Fibroblast of gingiva (primary cell): Measurements from ENCODE around the gene SYN1.

ENCODE experiments used
- DNase-seq: peaks from one replicate; pipeline ENCODE4 v3.0.0-alpha.2; 2011; ENCODE audit warnings: low read depth

Gene SYN1

DNA sequence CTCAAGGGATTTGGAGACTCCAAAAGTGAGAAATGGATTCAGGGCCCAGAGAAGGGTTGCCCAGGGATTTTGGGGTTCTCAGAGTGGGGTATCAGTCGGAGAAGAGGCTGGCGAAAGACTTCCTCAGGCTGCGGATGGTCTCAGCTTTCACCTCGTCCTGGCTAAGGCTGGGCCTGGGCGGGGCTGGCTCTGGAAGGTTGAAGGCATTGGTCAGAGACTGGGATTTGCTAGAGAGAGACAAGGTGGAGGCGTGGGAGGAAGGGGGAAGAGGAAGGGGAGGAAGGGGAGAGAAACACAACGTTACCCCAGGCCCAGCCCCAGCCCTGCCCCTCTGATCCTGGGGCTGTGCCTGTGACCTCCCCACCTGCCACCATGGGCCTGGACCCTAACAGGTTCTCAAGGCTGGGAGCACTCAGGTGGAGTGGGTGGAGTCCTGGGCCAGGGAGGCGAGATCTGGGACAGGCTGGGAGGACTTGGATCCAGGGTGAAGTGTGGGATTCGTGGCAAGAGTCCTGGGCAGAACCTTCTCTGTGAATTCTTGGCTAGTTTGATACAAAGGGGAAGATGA, 46.8 kb downstream of the SYN1 start:
- no peak for DNase-seq

DNA sequence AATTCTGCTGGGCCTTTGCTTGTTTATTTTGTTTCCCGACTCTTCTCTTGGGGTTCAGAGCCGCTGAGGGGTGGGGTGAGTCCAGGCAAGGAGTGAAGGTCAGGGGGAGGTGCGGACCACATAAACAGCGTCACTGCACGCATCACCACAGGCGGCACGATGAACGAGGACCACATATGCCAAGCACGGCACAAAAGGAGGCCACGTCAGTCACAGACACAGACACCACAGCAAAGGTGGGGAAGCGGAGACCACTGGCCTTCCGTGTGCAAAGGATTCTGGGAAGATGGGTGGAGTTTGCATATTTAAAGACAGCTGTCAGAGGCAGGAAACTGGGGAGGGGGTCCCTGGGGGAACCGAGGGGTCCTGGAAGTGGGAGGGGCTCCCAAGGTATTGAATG, 47.8 kb downstream of the SYN1 start:
- DNase-seq = no peak

- DNase-seq = no peak
Measured at GRCh38 chrX:47571215-47571614, 48.4 kb downstream of the SYN1 start.

- no peak for DNase-seq
Measured at GRCh38 chrX:47570794-47571193, 48.9 kb downstream of the SYN1 start.

DNA sequence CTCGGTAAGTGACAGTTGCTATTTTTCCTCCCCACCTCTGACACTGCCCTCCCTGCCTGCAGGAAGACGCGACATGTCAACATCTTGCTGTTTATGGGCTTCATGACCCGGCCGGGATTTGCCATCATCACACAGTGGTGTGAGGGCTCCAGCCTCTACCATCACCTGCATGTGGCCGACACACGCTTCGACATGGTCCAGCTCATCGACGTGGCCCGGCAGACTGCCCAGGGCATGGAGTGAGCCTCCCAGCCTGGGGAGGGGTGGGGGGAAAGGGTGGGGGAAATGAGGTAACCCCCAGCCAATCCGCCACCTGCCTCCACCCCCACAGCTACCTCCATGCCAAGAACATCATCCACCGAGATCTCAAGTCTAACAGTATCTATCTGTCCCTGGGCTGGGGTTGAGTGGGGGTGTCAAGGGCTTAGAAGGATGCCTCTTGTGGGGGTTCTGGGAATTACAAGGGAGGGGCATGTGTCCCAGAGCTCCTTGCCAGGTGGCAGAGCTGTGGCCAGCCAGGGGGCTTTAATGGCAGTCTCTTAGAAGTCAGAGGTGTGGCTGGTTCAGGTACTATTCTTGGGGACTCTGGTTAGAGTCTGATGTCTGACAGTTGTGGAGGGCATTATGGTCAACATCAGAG, 50.9 kb downstream of the SYN1 start:
- DNase-seq = no peak

GRCh38 chrX:47566841-47567240, 52.8 kb downstream of the SYN1 start:
- DNase-seq = no peak

DNA sequence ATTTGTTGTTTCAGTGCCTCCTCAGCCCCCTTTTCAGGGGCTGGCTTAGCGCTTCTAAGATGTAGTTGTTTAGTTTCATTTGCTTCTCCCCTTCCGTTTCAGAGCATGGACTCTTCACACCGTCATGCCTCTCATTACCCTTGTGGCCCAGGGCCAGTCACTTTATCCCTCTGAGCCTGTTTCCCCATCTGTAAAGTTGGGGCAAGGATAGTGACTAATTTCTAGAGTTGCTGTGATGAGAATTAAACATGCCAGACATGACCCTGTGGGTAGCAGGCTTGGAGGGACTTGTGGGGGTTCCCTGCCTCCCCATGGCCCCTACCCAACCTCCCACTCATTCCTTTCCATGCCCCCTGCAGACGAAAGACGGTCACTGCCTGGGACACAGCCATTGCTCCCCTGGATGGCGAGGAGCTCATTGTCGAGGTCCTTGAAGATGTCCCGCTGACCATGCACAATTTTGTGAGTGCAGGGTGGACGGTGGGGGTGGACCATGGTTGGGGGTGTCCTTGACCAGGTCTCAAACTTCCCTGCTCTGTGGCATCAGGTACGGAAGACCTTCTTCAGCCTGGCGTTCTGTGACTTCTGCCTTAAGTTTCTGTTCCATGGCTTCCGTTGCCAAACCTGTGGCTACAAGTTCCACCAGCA, 55.1 kb downstream of the SYN1 start:
- DNase-seq = no peak

DNA sequence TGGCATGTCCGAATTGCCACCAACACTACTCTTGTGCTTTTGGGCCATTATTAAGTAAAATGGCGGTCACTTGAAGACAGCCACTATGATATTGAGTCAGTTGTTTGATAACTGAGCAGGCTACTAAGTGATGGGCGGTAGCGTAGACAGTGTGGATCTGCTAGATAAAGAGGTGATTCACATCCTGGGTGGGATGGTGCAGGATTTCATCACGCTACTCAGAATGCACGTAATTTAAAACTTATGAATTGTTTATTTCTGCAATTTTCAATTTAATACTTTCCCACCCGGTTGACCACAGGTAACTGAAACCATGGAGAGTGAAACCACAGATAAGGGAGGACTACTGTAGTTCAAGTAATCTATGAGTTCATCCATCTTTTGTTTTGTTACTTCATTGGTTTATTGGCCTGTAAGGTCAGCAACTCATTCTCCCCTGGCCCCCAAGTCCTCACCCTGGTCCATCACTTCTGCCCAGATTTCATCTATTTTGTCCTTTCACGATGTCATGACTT, 55.8 kb downstream of the SYN1 start:
- DNase-seq = no peak

GRCh38 chrX:47562615-47563243, 56.9 kb downstream of the SYN1 start:
- DNase-seq = no peak

DNA sequence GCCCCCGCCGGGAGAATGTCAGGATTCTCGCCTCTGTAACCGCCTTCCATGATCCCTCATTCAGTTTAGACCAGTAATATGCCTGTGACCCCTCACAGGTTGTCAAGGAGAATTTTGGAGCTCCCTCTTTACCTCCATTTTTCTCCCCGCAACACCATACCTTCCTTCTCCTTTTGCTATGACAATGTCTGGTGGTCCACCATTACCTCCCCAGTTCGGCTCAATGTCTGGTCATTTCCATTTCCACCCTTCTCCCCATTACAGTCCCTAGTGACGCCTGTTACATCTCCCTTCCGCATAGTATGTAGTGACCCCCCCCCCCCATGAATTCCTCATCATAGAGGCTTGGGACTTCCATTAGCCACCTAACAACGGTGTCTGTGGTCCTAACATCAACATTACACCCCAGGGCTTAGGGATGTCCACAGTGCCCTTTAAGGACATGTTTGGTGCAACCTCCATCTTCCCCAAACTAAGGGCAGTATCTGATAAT, 58.0 kb downstream of the SYN1 start:
- no peak for DNase-seq

GRCh38 chrX:47560934-47561658, 58.6 kb downstream of the SYN1 start, which contains the start of gene ARAF:
Gene ARAF (plus strand): TSS chrX:47561205. CDS start chrX:47562968, 1,763 bp downstream.
- DNase-seq = peak; percentile 99

GRCh38 chrX:47560179-47560933, 59.3 kb downstream of the SYN1 start:
- DNase-seq = no peak

GRCh38 chrX:47558436-47558835, 61.2 kb downstream of the SYN1 start:
- DNase-seq = no peak

GRCh38 chrX:47556045-47556623, 63.5 kb downstream of the SYN1 start:
- peak; percentile 92 for DNase-seq

GRCh38 chrX:47543496-47543895, 76.2 kb downstream of the SYN1 start:
- no peak for DNase-seq

DNA sequence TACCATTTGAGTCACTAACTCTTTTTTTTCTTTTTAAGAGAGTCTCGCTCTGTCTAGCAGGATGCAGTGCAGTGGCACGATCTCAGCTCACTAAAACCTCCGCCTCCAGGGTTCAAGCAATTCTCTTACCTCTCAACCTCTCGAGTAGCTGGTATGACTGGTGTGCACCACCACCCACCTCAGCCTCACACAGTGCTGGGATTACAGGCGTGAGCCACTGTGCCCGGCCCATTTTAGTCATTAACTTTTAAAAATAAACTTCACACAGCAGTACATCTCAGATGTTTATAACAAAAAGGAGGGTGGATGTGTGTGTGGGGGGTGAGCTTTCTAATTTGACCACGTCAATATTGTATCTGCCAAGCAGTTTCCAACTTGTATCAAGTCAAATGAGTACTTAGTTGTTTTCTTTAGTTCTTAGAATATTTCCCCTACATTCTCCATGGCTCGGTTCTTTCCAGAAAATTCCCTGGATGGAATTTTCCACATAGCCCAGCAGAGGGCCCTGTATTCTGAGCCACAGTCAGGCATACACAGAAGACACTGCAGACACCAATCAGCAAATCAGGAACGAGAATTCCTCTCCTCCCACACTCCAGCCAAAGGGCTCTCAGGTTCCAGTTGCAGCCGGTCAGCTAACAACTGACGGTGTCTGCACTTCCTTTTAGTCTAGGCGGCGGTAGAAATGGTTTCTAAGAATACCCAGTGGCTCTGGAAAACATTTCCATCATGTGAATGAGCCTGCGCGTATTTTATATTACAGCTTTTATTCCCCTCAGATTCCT, 78.7 kb downstream of the SYN1 start:
- DNase-seq = peak; percentile 85

GRCh38 chrX:47539860-47540259, 79.8 kb downstream of the SYN1 start:
- DNase-seq = no peak

DNA sequence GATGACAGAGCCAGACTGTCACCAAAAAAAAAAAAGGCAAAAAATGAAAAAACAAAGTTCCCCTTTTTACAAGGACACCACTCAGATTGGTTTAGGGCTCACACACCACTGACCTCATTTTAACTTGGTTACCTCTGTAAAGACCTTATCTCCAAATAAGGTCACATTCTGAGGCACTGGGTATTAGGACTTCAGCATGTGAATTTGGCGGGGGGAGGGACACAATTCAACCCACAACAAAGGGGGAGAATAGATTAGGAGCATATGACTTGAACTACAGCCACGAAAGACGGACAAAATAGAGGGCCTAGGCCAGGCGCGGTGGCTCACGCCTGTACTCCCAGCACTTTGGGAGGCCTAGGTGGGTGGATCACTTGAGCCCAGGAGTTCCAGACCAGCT, 89.6 kb downstream of the SYN1 start:
- no peak for DNase-seq

GRCh38 chrX:47529548-47529947, 90.1 kb downstream of the SYN1 start:
- no peak for DNase-seq

DNA sequence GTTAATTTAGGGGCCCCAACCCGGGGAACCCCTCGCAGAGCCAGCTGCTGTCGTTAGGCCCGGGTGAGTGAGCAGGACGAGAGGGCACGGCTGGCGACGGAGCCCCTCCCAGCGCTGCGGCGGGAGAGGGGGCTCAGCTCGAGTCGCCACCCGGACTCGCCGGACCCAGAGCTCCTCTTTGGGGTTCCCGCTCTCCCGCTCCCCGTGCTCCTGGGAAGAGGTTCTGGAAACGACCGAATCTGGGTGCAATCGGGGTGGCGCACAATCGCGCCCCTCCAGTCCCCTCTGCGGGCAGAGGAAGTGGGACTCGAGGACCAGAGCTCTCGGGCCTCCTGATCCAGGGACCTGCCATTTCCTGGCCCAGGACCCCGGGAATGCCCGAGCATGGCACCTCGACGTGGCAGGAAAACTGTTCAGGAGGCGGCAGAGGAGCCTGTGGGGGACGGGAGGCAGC, 95.9 kb downstream of the SYN1 start:
- DNase-seq = no peak
